GM12892 (cell line): Measurements from ENCODE around the gene MCL1.

Source experiments
- DNase-seq: peaks from one replicate; pipeline ENCODE4 v3.0.0; 2011; ENCODE audit not compliant: insufficient read length
- FAIRE-seq: peaks from 2 replicates; lab custom pipeline; 2011; peaks lifted over from hg19 to GRCh38; lab: Jason Lieb, UNC
- POLR2A ChIP-seq: IDR thresholded peaks from 2 replicates; pipeline ENCODE4 v1.6.1; 2011; ENCODE audit warnings: low read depth, low read length, control low read depth
- POLR2AphosphoS5 ChIP-seq: IDR thresholded peaks from 2 replicates; pipeline ENCODE4 v1.6.1; 2011; ENCODE audit warnings: low read depth, low read length, control low read depth
- TAF1 ChIP-seq: IDR thresholded peaks from 2 replicates; pipeline ENCODE4 v1.6.1; 2011; ENCODE audit warnings: low read depth, mild to moderate bottlenecking, control low read depth, low read length, borderline replicate concordance

The MCL1 gene

DNA sequence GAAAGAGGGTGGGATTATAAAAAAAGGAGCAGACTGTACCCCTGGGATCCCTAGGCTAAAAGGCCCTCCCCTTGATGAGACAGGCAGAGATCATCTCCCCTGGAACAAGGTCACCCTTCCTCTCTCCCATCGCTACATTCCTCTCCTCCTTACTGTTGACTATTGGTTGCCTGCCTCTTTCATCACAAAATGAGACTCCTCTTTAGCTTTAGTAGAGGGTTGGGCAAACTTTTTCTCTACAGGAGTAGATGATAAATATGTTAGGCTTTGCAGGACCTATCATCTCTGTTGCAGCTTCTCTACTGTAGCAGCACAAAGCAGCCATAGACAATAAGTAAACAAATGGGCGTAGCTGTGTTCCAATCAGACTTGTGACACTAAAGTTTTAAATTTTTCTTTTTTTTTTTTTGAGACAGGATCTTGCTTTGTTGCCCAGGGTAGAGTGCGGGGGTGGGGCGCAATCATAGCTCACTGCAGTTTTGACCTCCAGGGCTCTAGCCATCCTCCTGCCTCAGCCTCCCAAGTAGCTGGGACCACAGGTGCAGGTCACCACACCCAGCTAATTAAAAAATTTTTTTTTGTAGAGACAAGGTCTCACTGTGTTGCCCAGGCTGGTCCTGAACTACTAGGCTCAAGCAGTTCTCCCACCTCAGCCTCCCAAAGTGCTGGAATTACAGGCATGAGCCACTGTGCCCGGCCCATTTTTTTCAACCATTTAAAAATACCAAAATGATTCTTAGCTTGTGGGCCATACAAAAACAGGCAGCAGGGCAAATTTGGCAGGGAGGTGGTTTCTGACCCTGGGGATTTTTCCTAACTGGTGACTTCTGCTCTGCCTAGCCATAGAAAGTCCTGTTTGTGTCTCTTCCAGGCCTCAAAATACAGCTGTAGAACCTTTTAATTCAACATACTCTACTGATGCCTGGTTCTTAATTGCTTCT lies 15.1 kb downstream of the MCL1 start:
- no peak for FAIRE-seq
- no peak for DNase-seq
- TF ChIP-seq POLR2AphosphoS5 (no peak), POLR2A (no peak), TAF1 (no peak)

DNA sequence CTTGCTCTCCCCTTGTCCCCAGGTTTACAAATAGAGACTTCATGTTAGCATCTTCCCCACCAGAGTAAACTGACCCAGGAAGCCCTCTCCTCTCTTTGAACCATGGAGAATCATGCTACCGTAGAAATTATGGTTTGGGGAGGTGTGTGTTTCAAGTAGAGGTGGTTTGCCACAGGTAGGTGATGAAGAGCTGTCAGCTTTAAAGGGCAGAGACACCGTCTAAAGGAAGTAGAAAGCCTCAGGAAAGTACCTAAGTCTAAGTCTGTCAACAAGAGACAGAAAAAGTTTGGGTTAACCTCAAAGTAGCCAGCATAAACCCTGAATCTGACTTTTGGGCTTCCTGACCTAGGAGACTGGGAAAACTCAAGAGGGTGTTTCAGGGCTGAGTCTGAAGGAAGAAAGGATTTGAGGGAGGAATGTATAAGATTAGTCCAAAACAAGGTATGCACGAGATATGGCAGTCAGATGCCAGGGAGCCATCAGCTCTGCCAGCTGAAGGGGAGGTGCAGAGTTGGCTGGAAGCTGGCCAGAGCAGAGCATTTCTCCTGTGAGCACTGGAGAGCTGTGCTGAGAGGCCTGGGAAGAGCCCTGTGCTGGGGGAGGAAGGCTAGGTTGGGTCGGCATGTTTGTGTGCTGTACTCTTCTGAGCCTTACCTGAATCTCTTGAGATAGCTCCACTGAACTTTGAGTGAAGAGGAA lies 15.9 kb downstream of the MCL1 start:
- DNase-seq (no peak), FAIRE-seq (peak; percentile 87)
- TF ChIP-seq POLR2A (peak; percentile 40; the same call in 1 of the 2 replicates), TAF1 (no peak)

DNA sequence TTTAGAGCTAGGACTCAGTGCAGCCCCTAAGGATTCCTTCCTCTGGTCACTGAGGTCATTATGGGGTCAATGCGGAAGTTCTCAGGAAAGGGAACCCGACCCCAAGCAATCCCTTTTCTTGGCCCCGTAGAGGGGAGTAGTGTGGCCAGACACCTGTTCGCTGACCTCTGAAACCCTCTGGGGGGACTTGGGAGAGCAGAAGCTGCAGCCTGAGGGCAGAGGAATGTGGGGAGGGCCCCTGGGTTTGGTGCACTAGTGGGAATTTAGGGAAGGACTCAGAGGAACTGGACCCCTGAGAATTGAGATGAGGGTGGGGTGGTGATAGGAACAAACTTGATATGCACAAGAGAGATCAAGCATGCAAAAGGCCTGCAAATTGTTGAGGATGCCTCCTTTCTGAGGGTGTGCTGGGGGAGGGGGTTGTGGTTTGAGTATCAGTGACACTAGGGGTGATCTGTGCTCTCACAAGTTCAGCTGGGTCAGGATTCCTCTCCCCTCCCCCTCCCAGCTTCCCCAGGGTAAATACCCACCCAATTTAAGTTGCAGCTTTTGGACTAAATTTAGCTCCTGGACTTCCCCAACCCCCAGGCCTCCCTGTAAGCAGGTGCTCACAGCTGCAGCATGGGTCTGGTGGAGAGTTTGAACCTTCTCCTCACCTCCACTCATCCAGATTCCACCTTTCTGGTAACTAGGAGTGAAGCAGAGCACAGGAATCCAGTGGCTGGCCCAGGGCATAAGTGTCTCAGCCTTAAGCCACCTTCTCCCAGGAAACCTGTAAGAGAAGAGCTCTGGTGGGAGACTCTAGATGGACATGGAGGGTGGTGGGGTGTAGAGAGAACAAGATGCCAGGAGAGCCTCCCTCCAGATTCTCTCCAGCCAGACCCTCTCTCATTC lies 16.7 kb downstream of the MCL1 start:
- TF ChIP-seq POLR2AphosphoS5 (peak; percentile 60), POLR2A (0 out of 2 replicates have a peak, but pooled peaks have one; percentile 46), TAF1 (peak; percentile 64; the same call in 1 of the 2 replicates)
- DNase-seq (peak; percentile 65), FAIRE-seq (peak; percentile 94)

DNA sequence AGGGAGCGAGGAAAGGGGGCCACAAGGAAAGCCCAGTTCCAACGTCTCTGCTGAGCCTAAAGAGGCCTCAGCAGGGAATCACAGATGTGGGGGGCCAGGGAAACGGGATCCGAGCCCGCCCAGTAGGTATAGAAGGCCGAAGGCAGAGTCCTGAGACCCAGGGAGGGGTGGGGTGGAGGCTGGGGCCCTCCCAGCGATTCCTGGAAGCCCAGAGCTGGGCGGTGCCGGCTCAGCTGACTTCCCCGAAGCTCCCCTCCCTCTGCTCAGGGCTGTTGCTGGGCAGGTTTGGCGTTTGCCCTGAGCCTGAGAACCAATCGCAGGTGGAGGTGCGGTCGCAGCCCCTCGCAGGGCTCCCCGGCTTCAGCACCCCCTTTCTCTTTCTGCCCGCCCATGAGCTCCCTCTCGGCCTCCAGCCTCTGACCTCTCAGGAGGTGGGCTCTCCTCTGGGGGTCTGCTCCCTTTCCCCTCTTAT lies 17.4 kb downstream of the MCL1 start:
- no peak for TF ChIP-seq TAF1
- peak; percentile 55; the same call in 1 of the 2 replicates for TF ChIP-seq POLR2A
- TF ChIP-seq POLR2AphosphoS5 = peak; percentile 18; the same call in 1 of the 2 replicates
- FAIRE-seq = peak; percentile 87
- DNase-seq = peak; percentile 69

DNA sequence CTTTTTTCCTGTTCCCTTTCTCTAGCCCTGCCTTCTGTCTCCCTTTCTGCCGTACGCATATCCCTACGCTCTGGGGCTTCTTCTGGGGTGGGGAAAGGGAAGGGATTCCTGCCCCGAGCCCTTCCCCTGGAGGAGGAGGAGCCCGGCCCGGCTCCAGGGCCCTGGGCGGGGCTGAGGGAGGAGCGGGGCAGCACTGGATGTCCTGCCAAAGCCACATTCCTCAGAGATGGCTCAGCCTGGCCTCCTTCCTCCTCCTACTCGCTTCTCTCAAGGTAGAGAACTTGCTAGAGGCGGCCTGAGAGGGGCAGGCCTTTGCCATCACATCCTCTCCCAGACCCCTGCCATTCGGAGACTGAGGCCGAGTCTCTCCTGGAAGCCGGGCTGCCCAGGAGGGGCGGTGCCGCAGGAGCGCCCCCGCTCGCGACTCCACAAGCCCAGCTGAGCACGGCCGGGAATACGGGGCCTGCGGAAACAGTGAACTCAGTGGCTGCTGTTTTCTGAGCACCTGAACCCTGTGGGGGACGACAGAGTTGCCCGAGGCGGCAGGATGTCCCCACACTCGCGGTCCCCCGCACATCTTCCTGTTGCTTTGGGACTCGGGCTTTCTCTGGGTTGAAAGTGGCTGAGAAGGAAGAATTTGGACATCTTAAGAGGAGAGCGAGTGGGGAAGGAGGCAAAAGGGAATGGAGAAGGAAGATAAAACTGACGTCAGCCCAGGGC lies 18.0 kb downstream of the MCL1 start:
- FAIRE-seq = peak; percentile 73
- peak; percentile 54 for DNase-seq
- TF ChIP-seq TAF1 = no peak
- TF ChIP-seq POLR2A = no peak; the same call in 1 of the 2 replicates
- TF ChIP-seq POLR2AphosphoS5 = peak; percentile 14; the same call in 1 of the 2 replicates

DNA sequence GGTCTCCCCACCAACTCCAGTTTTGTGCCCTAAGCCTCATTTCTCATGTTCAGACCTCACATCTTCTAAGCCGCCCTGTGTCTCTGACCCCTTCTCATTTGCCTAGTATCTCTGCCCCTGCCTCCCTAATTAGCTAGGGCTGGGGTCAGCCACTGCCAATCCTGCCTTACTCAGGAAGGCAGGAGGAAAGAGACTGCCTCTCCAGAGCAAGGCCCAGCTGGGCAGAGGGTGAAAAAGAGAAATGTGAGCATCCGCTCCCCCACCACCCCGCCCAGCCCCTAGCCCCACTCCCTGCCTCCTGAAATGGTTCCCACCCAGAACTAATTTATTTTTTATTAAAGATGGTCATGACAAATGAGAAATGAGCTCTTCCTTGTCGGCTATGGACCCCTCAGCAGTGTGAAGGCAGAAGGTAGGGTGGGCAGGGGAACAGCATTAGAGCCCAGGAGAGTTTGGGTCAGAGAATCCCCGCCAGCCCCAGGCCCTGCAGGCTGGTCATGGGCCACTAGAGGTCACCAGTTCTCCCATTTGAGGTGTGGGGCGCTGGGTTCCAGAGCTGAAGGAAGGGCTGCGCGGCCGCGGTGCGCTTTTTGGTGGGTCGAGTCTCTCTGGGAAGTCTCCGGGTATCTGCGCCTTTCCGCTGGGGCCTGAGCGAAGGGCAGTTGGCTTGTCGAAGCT lies 18.7 kb downstream of the MCL1 start:
- DNase-seq (peak; percentile 72), FAIRE-seq (peak; percentile 60)
- TF ChIP-seq POLR2AphosphoS5 = peak; percentile 21; the same call in 1 of the 2 replicates
- TF ChIP-seq POLR2A = no peak

DNA sequence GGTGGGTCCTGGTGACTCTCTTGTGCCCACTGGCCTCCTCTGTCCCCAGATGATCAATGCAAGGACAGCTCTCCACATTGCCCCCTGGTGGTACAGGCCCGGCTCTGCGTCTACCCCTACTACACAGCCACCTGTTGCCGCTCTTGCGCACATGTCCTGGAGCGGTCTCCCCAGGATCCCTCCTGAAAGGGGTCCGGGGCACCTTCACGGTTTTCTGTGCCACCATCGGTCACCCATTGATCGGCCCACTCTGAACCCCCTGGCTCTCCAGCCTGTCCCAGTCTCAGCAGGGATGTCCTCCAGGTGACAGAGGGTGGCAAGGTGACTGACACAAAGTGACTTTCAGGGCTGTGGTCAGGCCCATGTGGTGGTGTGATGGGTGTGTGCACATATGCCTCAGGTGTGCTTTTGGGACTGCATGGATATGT lies 19.4 kb downstream of the MCL1 start:
- FAIRE-seq = peak; percentile 92
- DNase-seq = peak; percentile 86
- TF ChIP-seq POLR2AphosphoS5 = no peak
- TF ChIP-seq POLR2A = no peak
- no peak for TF ChIP-seq TAF1

DNA sequence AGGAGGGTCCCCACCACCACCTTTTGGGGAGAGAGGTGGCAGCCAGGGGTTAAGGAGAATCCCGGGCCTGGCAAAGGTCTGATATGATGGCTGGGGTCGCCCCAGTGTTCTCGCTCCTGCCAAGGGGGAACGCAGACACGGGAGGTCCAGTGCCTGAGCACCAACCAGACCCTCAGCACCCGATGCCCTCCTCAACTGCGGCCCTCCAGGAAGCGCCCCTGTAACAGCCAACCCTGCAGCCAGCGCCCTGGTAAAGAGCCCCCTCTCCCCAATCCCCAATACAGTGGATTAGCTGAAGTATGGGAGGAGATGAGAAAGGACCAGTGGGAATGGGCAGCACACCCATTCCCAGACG lies 19.8 kb downstream of the MCL1 start:
- no peak for TF ChIP-seq POLR2AphosphoS5
- no peak for FAIRE-seq
- no peak for DNase-seq

DNA sequence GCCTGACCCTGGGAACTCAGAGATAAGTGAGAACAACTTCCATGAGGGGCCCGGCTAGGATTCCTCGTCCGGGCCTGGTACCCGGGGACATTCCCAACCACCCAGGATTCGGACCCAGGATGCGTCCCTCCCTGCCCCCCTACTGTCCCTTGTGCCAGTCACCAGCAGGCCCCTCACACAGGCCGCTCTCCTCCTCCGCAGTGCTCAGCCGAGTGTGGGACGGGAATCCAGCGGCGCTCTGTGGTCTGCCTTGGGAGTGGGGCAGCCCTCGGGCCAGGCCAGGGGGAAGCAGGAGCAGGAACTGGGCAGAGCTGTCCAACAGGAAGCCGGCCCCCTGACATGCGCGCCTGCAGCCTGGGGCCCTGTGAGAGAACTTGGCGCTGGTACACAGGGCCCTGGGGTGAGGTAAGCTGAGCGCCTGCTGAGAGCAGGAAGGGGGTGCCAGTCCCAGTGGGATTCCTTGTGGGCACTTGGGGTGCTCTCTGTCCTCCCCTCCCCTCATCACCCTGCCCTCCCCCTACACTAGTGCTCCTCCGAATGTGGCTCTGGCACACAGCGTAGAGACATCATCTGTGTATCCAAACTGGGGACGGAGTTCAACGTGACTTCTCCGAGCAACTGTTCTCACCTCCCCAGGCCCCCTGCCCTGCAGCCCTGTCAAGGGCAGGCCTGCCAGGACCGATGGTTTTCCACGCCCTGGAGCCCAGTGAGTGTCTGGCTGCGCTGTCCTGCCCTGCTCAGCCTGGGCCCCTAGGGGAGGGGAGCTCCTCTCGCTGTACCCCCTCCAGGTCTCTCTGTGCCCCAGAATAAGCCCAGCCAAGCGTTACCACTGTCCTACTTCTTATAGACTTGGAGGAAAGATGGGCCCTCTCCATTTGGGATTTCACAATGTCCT lies 20.4 kb downstream of the MCL1 start:
- no peak for TF ChIP-seq TAF1
- no peak for TF ChIP-seq POLR2A
- no peak for TF ChIP-seq POLR2AphosphoS5
- DNase-seq (peak; percentile 19), FAIRE-seq (no peak)
